ENCODE measurements around the gene TRIM66. TPM values are rescaled to one million over a fixed set of nuclear protein-coding genes. Genes with fewer than 3 reads are reported as not detected.

Gene TRIM66
- total and polyA plus RNA-seq, 3 experiments from 2014 or later = 0.43 to 29.7 (median 27.7) TPM

GRCh38 chr11:8598506-8598905, 84.0 kb downstream of the TRIM66 start:
- H3K4me3 ChIP-seq (ENCODE audit: low read length) = no peak overlapping the region
- H3K9me3 Mint-ChIP-seq = no peaks in the 10 kb centered on the region
- no peak overlapping the region for H3K27ac ChIP-seq (ENCODE audit: low read depth, low read length)
- CTCF ChIA-PET = no interaction called here
- H3K27me3 Mint-ChIP-seq = peaks cover 18 to 54% of the 10 kb centered on the region in 2 donors
- POLR2A ChIA-PET = no interaction called here
- H3K4me1 Mint-ChIP-seq = peaks cover 3 to 11% (median 9%) of the 10 kb centered on the region in 3 donors
- DNase-seq = no peak
- H3K4me3 Mint-ChIP-seq = no peak overlapping the region
- no peaks in the 10 kb centered on the region for H3K36me3 ChIP-seq (ENCODE audit: insufficient read depth, low read length)
- no peaks in the 10 kb centered on the region for H3K36me3 Mint-ChIP-seq
- H3K4me1 ChIP-seq (ENCODE audit: insufficient read depth, low read length) = peaks cover 8% of the 10 kb centered on the region
- no peaks in the 10 kb centered on the region for H3K27me3 ChIP-seq (ENCODE audit: insufficient read depth, low read length, poor library complexity, severe bottlenecking)
- no peak overlapping the region for H3K27ac Mint-ChIP-seq
- H3K9me3 ChIP-seq (ENCODE audit: low read length) = no peaks in the 10 kb centered on the region

DNA sequence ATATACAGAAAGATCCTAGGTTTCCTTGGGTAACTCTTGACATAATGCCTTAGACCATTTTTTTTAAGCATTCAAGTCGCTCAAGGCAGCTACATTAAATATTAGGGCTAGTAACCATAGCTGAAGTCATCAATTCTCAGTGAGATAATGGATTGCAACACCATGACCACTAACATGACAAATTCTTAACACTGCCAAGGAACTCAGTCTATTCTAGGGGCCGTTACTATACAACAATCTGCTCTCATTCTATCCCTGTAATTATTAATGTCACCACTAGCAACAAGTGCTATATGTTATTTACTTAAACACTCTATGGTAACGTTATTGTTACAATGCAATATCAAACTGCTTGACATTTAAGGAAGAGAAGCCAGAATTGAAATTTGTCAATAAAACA, 85.3 kb downstream of the TRIM66 start:
- H3K4me1 Mint-ChIP-seq = peaks cover 4 to 20% (median 19%) of the 10 kb centered on the region in 3 donors
- POLR2A ChIA-PET = no interaction called here
- CTCF ChIA-PET = no interaction called here
- no peaks in the 10 kb centered on the region for H3K36me3 ChIP-seq (ENCODE audit: insufficient read depth, low read length)
- H3K27me3 Mint-ChIP-seq = peaks cover 18 to 61% of the 10 kb centered on the region in 2 donors
- H3K27ac ChIP-seq (ENCODE audit: low read depth, low read length) = no peak overlapping the region
- no peak for DNase-seq
- peaks cover 0 to 1% (median 0%) of the 10 kb centered on the region in 3 donors for H3K36me3 Mint-ChIP-seq
- H3K4me1 ChIP-seq (ENCODE audit: insufficient read depth, low read length) = peaks cover 9% of the 10 kb centered on the region
- no peak overlapping the region for H3K27ac Mint-ChIP-seq
- H3K27me3 ChIP-seq (ENCODE audit: insufficient read depth, low read length, poor library complexity, severe bottlenecking) = peaks cover 3% of the 10 kb centered on the region
- no peak overlapping the region for H3K4me3 ChIP-seq (ENCODE audit: low read length)
- H3K4me3 Mint-ChIP-seq = no peak overlapping the region
- H3K9me3 Mint-ChIP-seq = no peaks in the 10 kb centered on the region
- H3K9me3 ChIP-seq (ENCODE audit: low read length) = no peaks in the 10 kb centered on the region

DNA sequence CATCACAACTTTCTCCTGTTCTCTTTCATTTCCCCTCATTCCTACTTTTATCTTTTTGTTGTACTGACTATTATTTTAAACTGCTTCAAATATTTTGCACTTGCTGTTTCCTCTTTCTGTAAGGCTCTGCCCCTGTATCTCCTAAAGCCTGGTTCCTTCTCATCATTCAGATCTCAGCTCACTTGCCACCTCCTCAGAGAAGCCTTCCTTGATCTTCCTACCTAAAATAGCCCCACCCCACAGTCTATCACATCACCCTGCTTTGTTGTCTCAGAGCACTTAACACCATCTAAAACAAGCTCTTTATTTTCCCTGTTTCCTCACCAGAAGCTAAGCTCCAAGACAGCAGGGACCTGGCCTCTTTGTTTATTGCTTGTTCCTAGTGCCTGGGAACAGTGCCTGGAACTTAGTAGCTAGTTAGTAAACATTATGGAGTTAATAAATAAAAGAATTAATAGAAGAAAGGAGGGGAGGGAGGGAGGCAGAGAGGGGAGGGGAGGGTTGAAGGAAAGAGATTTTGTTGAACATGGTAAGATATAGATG, 85.9 kb downstream of the TRIM66 start:
- peaks cover 9% of the 10 kb centered on the region for H3K4me1 ChIP-seq (ENCODE audit: insufficient read depth, low read length)
- H3K27ac Mint-ChIP-seq = no peak overlapping the region
- POLR2A ChIA-PET = no interaction called here
- no peak for DNase-seq
- peaks cover 4 to 20% (median 19%) of the 10 kb centered on the region in 3 donors for H3K4me1 Mint-ChIP-seq
- no peak overlapping the region for H3K4me3 ChIP-seq (ENCODE audit: low read length)
- H3K9me3 ChIP-seq (ENCODE audit: low read length) = no peaks in the 10 kb centered on the region
- no peaks in the 10 kb centered on the region for H3K9me3 Mint-ChIP-seq
- peaks cover 0 to 1% (median 0%) of the 10 kb centered on the region in 3 donors for H3K36me3 Mint-ChIP-seq
- H3K27me3 Mint-ChIP-seq = peaks cover 18 to 61% of the 10 kb centered on the region in 2 donors
- H3K36me3 ChIP-seq (ENCODE audit: insufficient read depth, low read length) = no peaks in the 10 kb centered on the region
- CTCF ChIA-PET = no interaction called here
- no peak overlapping the region for H3K27ac ChIP-seq (ENCODE audit: low read depth, low read length)
- H3K4me3 Mint-ChIP-seq = peak overlapping the region in 1 of 7 donors; percentile 38
- H3K27me3 ChIP-seq (ENCODE audit: insufficient read depth, low read length, poor library complexity, severe bottlenecking) = peaks cover 3% of the 10 kb centered on the region

- H3K27ac Mint-ChIP-seq = peak within 1 kb of the TSS in 3 of 8 donors; percentile 47 to 66 (median 65)
- CTCF ChIA-PET = interaction anchor here (1.1 kb wide), 1 partner anchor 10 kb away, joined by 3 read pairs; no protein-coding TSS in a partner anchor
Measured at GRCh38 chr11:8593935-8594909, 88.2 kb downstream of the TRIM66 start, which contains the start of gene STK33. STK33 (minus strand) TSS chr11:8594228; CDS start chr11:8474905, 119,323 bp downstream.

GRCh38 chr11:8593455-8593854, 89.0 kb downstream of the TRIM66 start:
- H3K36me3 Mint-ChIP-seq = peaks cover 0 to 1% (median 0%) of the 10 kb centered on the region in 3 donors
- peak overlapping the region; percentile 73 to 87 (median 83) for H3K4me3 Mint-ChIP-seq
- H3K9me3 Mint-ChIP-seq = no peaks in the 10 kb centered on the region
- H3K4me1 Mint-ChIP-seq = peaks cover 4 to 20% (median 19%) of the 10 kb centered on the region in 3 donors
- Histone ChIP-seq H3K4me3 (ENCODE audit: low read length) (peak overlapping the region; percentile 11), H3K27ac (ENCODE audit: low read depth, low read length) (no peak overlapping the region), H3K9me3 (ENCODE audit: low read length) (no peaks in the 10 kb centered on the region), H3K36me3 (ENCODE audit: insufficient read depth, low read length) (no peaks in the 10 kb centered on the region), H3K4me1 (ENCODE audit: insufficient read depth, low read length) (peaks cover 9% of the 10 kb centered on the region), H3K27me3 (ENCODE audit: insufficient read depth, low read length, poor library complexity, severe bottlenecking) (peaks cover 3% of the 10 kb centered on the region)
- POLR2A ChIA-PET = no interaction called here
- no peak for DNase-seq
- peak overlapping the region in 2 of 8 donors; percentile 47 to 65 for H3K27ac Mint-ChIP-seq
- peaks cover 20 to 71% of the 10 kb centered on the region in 2 donors for H3K27me3 Mint-ChIP-seq
- CTCF ChIA-PET = no interaction called here

More at GRCh38 chr11:8593935-8594909, 88.2 kb downstream of the TRIM66 start, which contains the start of gene STK33:
- H3K27me3 ChIP-seq (ENCODE audit: insufficient read depth, low read length, poor library complexity, severe bottlenecking) = peaks cover 3% of the 10 kb centered on the region
- DNase-seq = peak in 3 of 5 donors; percentile 3 to 7 (median 4)
- H3K36me3 ChIP-seq (ENCODE audit: insufficient read depth, low read length) = no peaks in the 10 kb centered on the region
- peaks cover 9% of the 10 kb centered on the region for H3K4me1 ChIP-seq (ENCODE audit: insufficient read depth, low read length)
- POLR2A ChIA-PET = no interaction called here
- Mint-ChIP-seq H3K36me3 (peaks cover 0 to 1% (median 0%) of the 10 kb centered on the region in 3 donors), H3K27me3 (peaks cover 20 to 66% of the 10 kb centered on the region in 2 donors), H3K9me3 (no peaks in the 10 kb centered on the region), H3K4me3 (peak within 1 kb of the TSS; percentile 73 to 87 (median 83)), H3K4me1 (peaks cover 4 to 20% (median 19%) of the 10 kb centered on the region in 3 donors)
- peak within 1 kb of the TSS; percentile 11 for H3K4me3 ChIP-seq (ENCODE audit: low read length)
- no peaks in the 10 kb centered on the region for H3K9me3 ChIP-seq (ENCODE audit: low read length)
- no peak within 1 kb of the TSS for H3K27ac ChIP-seq (ENCODE audit: low read depth, low read length)

DNA sequence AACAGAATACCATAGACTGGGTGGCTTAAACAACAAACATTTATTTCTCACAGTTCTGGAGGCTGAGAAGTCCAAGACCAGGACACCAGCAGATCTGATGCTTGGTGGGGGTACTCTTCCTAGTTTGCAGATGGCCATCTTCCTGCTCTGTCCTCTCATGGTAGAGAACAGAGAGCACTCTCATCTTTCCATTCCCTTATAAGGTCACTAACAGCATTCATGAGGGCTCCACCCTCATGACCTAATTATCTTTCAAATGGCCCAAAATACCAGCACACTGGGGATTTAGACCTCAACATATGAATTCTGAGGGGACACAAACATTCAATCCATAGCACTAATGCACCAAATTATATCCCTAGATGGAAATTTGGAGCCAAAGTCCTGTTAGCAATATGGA, 94.5 kb downstream of the TRIM66 start:
- H3K36me3 ChIP-seq (ENCODE audit: insufficient read depth, low read length) = no peaks in the 10 kb centered on the region
- Mint-ChIP-seq H3K4me1 (peaks cover 0 to 5% (median 3%) of the 10 kb centered on the region in 3 donors), H3K27me3 (peaks cover 18 to 48% of the 10 kb centered on the region in 2 donors), H3K9me3 (peaks cover 0 to 8% (median 6%) of the 10 kb centered on the region in 5 donors), H3K27ac (peak overlapping the region in 1 of 8 donors; percentile 26), H3K4me3 (no peak overlapping the region), H3K36me3 (peaks cover 0 to 4% (median 1%) of the 10 kb centered on the region in 3 donors)
- H3K4me3 ChIP-seq (ENCODE audit: low read length) = no peak overlapping the region
- ChIA-PET CTCF (no interaction called here), POLR2A (no interaction called here)
- H3K27ac ChIP-seq (ENCODE audit: low read depth, low read length) = no peak overlapping the region
- H3K9me3 ChIP-seq (ENCODE audit: low read length) = no peaks in the 10 kb centered on the region
- DNase-seq = no peak
- H3K4me1 ChIP-seq (ENCODE audit: insufficient read depth, low read length) = no peaks in the 10 kb centered on the region
- H3K27me3 ChIP-seq (ENCODE audit: insufficient read depth, low read length, poor library complexity, severe bottlenecking) = peaks cover 3% of the 10 kb centered on the region

GRCh38 chr11:8586805-8587204, 95.7 kb downstream of the TRIM66 start:
- peaks cover 0 to 4% (median 0%) of the 10 kb centered on the region in 3 donors for H3K36me3 Mint-ChIP-seq
- no peaks in the 10 kb centered on the region for H3K27me3 ChIP-seq (ENCODE audit: insufficient read depth, low read length, poor library complexity, severe bottlenecking)
- H3K27ac ChIP-seq (ENCODE audit: low read depth, low read length) = no peak overlapping the region
- H3K4me1 ChIP-seq (ENCODE audit: insufficient read depth, low read length) = no peaks in the 10 kb centered on the region
- H3K36me3 ChIP-seq (ENCODE audit: insufficient read depth, low read length) = no peaks in the 10 kb centered on the region
- no peaks in the 10 kb centered on the region for H3K9me3 ChIP-seq (ENCODE audit: low read length)
- DNase-seq = no peak
- peaks cover 16 to 49% of the 10 kb centered on the region in 2 donors for H3K27me3 Mint-ChIP-seq
- POLR2A ChIA-PET = no interaction called here
- H3K4me3 ChIP-seq (ENCODE audit: low read length) = no peak overlapping the region
- H3K27ac Mint-ChIP-seq = no peak overlapping the region
- no peaks in the 10 kb centered on the region for H3K4me1 Mint-ChIP-seq
- H3K9me3 Mint-ChIP-seq = peaks cover 0 to 8% (median 6%) of the 10 kb centered on the region in 5 donors
- CTCF ChIA-PET = interaction anchor here (1.2 kb wide), 1 partner anchor 11 kb away, joined by 4 read pairs; no protein-coding TSS in a partner anchor
- H3K4me3 Mint-ChIP-seq = no peak overlapping the region

Data from CD8-positive, alpha-beta memory T cell (primary cell).